Right atrium auricular region (tissue), 2 donors: Measurements from ENCODE around the gene CAMTA1. TPM values are rescaled to one million over a fixed set of nuclear protein-coding genes. Genes with fewer than 3 reads are reported as not detected.

ENCODE experiments used
- DNase-seq: peaks from one replicate; pipeline ENCODE4 v3.0.0-alpha.2; 2019; ENCODE audit warnings: low spot score
- H3K27ac ChIP-seq, 2 donors: fragments of 200-600 bp; sonication (generic); 1 replicate in 1 of 2; 2 replicates in 1 of 2; pipeline ENCODE4 v1.5.1; 2016 to 2019
- H3K27me3 ChIP-seq, 2 donors: fragments of 200-600 bp; sonication (generic); one replicate each; pipeline versions ENCODE4 v1.5.1 to v1.6.0; 2017 to 2019
- H3K36me3 ChIP-seq: fragments of 200-600 bp; sonication (generic); one replicate; pipeline ENCODE4 v1.5.1; 2016
- H3K4me1 ChIP-seq, 2 donors: fragments of 200-600 bp; sonication (generic); one replicate each; pipeline versions ENCODE4 v1.5.1 to v1.6.0; 2017 to 2019
- H3K4me3 ChIP-seq, 2 donors: fragments of 200-600 bp; sonication (generic); 1 replicate in 1 of 2; 2 replicates in 1 of 2; pipeline ENCODE4 v1.5.1; 2017 to 2019; ENCODE audit warnings: mild to moderate bottlenecking in 1 of 2, moderate library complexity in 1 of 2
- H3K9me3 ChIP-seq, 2 donors: fragments of 200-600 bp; sonication (generic); one replicate each; pipeline ENCODE4 v1.5.1; 2019
- CTCF ChIP-seq, 2 donors: fragments of 200-600 bp; sonication (generic); IDR thresholded peaks; one replicate each; pipeline ENCODE4 v1.5.1; 2019; ENCODE audit warnings: antibody characterized with exemption in 2 of 2
- total RNA-seq, 2 donors: library from RNA; depleted of rRNA; stranded (reverse); fragments of >200 nt; gene quantifications; one replicate each; pipeline ENCODE4 v1.1.0, GENCODE V29; 2016

The CAMTA1 gene
- total RNA-seq, 2 donors from 2014 or later, result 132 to 190 TPM

GRCh38 chr1:7250176-7250575 lies 464.9 kb downstream of the CAMTA1 start:
- no peak for TF ChIP-seq CTCF (IDR thresholded peaks at IDR 0.05)

GRCh38 chr1:7250597-7251453 lies 465.6 kb downstream of the CAMTA1 start:
- TF ChIP-seq CTCF (IDR thresholded peaks at IDR 0.05), result no peak
- no peaks in the 10 kb centered on the region for H3K9me3 ChIP-seq
- H3K27me3 ChIP-seq, result no peaks in the 10 kb centered on the region
- H3K4me3 ChIP-seq, result no peak overlapping the region
- H3K4me1 ChIP-seq, result no peaks in the 10 kb centered on the region
- DNase-seq, result no peak
- no peaks in the 10 kb centered on the region for H3K36me3 ChIP-seq
- H3K27ac ChIP-seq, result no peak overlapping the region

More at GRCh38 chr1:7250176-7250575, 464.9 kb downstream of the CAMTA1 start:
- Histone ChIP-seq H3K4me3 (no peak overlapping the region), H3K36me3 (no peaks in the 10 kb centered on the region), H3K27me3 (no peaks in the 10 kb centered on the region), H3K27ac (no peak overlapping the region), H3K4me1 (no peaks in the 10 kb centered on the region), H3K9me3 (no peaks in the 10 kb centered on the region)
- DNase-seq, result no peak

GRCh38 chr1:7251454-7251800 lies 466.2 kb downstream of the CAMTA1 start:
- DNase-seq, result no peak
- no peak for TF ChIP-seq CTCF (IDR thresholded peaks at IDR 0.05)
- H3K4me1 ChIP-seq, result no peaks in the 10 kb centered on the region
- H3K4me3 ChIP-seq, result no peak overlapping the region
- no peaks in the 10 kb centered on the region for H3K9me3 ChIP-seq
- no peaks in the 10 kb centered on the region for H3K27me3 ChIP-seq
- no peaks in the 10 kb centered on the region for H3K36me3 ChIP-seq
- H3K27ac ChIP-seq, result no peak overlapping the region

- Histone ChIP-seq H3K9me3 (no peaks in the 10 kb centered on the region), H3K4me3 (no peak overlapping the region), H3K36me3 (no peaks in the 10 kb centered on the region), H3K27ac (no peak overlapping the region), H3K4me1 (no peaks in the 10 kb centered on the region), H3K27me3 (no peaks in the 10 kb centered on the region)
- DNase-seq, result no peak
- TF ChIP-seq CTCF (IDR thresholded peaks at IDR 0.05), result no peak
These were observed 467.3 kb downstream of the CAMTA1 start for GRCh38 chr1:7252411-7253117.

GRCh38 chr1:7253118-7253480 lies 467.8 kb downstream of the CAMTA1 start:
- Histone ChIP-seq H3K4me1 (no peaks in the 10 kb centered on the region), H3K4me3 (no peak overlapping the region), H3K9me3 (no peaks in the 10 kb centered on the region), H3K27ac (no peak overlapping the region), H3K27me3 (no peaks in the 10 kb centered on the region), H3K36me3 (no peaks in the 10 kb centered on the region)
- DNase-seq, result no peak
- TF ChIP-seq CTCF (IDR thresholded peaks at IDR 0.05), result no peak
